ENCODE measurements around the gene TRIM41. TPM values are rescaled to one million over a fixed set of nuclear protein-coding genes. Genes with fewer than 3 reads are reported as not detected.

The TRIM41 gene
- total and polyA plus RNA-seq, 2 of the 13 experiments (the other 11 are each of a cell fraction or from before 2014, with no cell fraction given), result 10.2 to 16.7 TPM

DNA sequence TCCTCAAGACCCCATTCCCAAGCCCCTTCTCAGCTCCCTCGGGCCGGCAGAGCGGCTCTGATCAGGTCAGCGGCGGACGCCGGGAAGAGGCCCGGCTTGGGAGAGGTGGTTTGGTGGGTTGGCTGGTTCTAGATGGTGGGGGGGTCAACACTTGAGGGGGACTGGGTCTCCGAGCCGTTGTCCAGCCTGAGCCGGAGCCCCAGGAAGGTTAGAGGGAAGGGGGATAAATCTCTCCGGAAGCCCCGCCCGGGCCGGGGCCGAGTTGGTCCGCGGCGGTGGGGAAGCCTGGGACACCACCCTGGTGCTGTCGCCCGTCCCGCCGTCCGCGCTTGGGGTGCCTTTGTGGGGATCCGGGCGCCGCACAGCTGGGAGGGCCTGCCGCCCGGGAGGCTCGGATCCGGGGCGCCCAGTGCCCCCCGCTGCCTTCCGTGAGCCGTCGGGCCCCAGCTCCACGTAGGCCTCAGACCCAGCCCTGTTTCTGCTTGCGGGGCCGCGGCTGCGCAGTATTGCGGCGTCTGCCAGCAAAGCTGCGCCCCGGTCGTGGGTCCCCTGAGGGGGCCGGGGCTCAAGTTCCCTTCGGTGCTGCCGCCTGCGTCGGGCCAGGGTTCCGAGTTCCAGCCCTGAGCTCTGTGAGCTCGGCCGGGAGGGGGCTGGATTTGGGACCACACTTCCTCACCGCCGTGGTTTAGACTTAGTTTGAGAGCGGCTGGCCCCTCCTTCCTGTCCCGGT lies 38.4 kb downstream of the TRIM41 start (continued):
- no peak for TF ChIP-seq BATF2 (CRISPR knock-in tag; IDR thresholded peaks at IDR 0.05)
- TF ChIP-seq ZNF337 (CRISPR knock-in tag; IDR thresholded peaks at IDR 0.05; ENCODE audit: borderline replicate concordance, low read depth), result 0 out of 2 replicates have a peak, but pooled peaks have one; percentile 10
- no peak for TF ChIP-seq ATRX (CRISPR knock-in tag; IDR thresholded peaks at IDR 0.05; ENCODE audit: borderline replicate concordance)
- TF ChIP-seq, protein P1, sequence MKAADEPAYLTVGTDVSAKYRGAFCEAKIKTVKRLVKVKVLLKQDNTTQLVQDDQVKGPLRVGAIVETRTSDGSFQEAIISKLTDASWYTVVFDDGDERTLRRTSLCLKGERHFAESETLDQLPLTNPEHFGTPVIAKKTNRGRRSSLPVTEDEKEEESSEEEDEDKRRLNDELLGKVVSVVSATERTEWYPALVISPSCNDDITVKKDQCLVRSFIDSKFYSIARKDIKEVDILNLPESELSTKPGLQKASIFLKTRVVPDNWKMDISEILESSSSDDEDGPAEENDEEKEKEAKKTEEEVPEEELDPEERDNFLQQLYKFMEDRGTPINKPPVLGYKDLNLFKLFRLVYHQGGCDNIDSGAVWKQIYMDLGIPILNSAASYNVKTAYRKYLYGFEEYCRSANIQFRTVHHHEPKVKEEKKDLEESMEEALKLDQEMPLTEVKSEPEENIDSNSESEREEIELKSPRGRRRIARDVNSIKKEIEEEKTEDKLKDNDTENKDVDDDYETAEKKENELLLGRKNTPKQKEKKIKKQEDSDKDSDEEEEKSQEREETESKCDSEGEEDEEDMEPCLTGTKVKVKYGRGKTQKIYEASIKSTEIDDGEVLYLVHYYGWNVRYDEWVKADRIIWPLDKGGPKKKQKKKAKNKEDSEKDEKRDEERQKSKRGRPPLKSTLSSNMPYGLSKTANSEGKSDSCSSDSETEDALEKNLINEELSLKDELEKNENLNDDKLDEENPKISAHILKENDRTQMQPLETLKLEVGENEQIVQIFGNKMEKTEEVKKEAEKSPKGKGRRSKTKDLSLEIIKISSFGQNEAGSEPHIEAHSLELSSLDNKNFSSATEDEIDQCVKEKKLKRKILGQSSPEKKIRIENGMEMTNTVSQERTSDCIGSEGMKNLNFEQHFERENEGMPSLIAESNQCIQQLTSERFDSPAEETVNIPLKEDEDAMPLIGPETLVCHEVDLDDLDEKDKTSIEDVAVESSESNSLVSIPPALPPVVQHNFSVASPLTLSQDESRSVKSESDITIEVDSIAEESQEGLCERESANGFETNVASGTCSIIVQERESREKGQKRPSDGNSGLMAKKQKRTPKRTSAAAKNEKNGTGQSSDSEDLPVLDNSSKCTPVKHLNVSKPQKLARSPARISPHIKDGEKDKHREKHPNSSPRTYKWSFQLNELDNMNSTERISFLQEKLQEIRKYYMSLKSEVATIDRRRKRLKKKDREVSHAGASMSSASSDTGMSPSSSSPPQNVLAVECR (CRISPR knock-in tag; IDR thresholded peaks at IDR 0.05; ENCODE audit: borderline replicate concordance), result no peak
- TF ChIP-seq GABPA (IDR thresholded peaks at IDR 0.05; ENCODE audit: low read depth, low read length), result peak; percentile 32
- no peak; the same call in 1 of the 2 replicates for TF ChIP-seq GABPA (CRISPR knock-in tag; IDR thresholded peaks at IDR 0.05; ENCODE audit: low read depth)
- TF ChIP-seq ZNF788 (CRISPR knock-in tag; IDR thresholded peaks at IDR 0.05; ENCODE audit: borderline replicate concordance), result no peak
- peak; percentile 83 for TF ChIP-seq YEATS4 (CRISPR knock-in tag; IDR thresholded peaks at IDR 0.05; ENCODE audit: borderline replicate concordance)
- TF ChIP-seq ZNF12 (CRISPR knock-in tag; IDR thresholded peaks at IDR 0.05), result no peak
- TF ChIP-seq TEF (CRISPR knock-in tag; IDR thresholded peaks at IDR 0.05), result 0 out of 2 replicates have a peak, but pooled peaks have one; percentile 36
- TF ChIP-seq, protein P2, sequence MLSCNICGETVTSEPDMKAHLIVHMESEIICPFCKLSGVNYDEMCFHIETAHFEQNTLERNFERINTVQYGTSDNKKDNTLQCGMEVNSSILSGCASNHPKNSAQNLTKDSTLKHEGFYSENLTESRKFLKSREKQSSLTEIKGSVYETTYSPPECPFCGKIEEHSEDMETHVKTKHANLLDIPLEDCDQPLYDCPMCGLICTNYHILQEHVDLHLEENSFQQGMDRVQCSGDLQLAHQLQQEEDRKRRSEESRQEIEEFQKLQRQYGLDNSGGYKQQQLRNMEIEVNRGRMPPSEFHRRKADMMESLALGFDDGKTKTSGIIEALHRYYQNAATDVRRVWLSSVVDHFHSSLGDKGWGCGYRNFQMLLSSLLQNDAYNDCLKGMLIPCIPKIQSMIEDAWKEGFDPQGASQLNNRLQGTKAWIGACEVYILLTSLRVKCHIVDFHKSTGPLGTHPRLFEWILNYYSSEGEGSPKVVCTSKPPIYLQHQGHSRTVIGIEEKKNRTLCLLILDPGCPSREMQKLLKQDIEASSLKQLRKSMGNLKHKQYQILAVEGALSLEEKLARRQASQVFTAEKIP (CRISPR knock-in tag; IDR thresholded peaks at IDR 0.05; ENCODE audit: borderline replicate concordance), result no peak
- TF ChIP-seq ZNF816 (CRISPR knock-in tag; IDR thresholded peaks at IDR 0.05; ENCODE audit: borderline replicate concordance), result no peak; the same call in 1 of the 2 replicates
- peak; percentile 90; the same call in 1 of the 2 replicates for TF ChIP-seq ZNF547 (CRISPR knock-in tag; IDR thresholded peaks at IDR 0.05)
- TF ChIP-seq RFXANK (CRISPR knock-in tag; IDR thresholded peaks at IDR 0.05), result no peak
- TF ChIP-seq, protein P3, sequence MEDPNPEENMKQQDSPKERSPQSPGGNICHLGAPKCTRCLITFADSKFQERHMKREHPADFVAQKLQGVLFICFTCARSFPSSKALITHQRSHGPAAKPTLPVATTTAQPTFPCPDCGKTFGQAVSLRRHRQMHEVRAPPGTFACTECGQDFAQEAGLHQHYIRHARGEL (CRISPR knock-in tag; IDR thresholded peaks at IDR 0.05), result no peak
- TF ChIP-seq MTF2 (CRISPR knock-in tag; IDR thresholded peaks at IDR 0.05; ENCODE audit: borderline replicate concordance), result no peak
